HEK293 (cell line): ENCODE data around the gene ALDH18A1.

ENCODE experiments used
- CTCF ChIP-seq: fragments of 450-650 bp; formaldehyde crosslinking; IDR thresholded peaks from 2 replicates; pipeline ENCODE4 v1.5.1; 2016; ENCODE audit warnings: missing biosample characterization, missing genetic modification characterization
- HOXA7 ChIP-seq: sonication (generic); formaldehyde crosslinking; IDR thresholded peaks from 2 replicates; pipeline ENCODE4 v1.8.1; 2022; ENCODE audit warnings: missing genetic modification reagents, borderline replicate concordance
- SALL2 ChIP-seq: fragments of 450-650 bp; formaldehyde crosslinking; IDR thresholded peaks from 2 replicates; pipeline ENCODE4 v1.5.0; 2017; ENCODE audit warnings: missing biosample characterization, mild to moderate bottlenecking, missing genetic modification characterization, borderline replicate concordance
- ZBTB1 ChIP-seq: fragments of 450-650 bp; formaldehyde crosslinking; IDR thresholded peaks from 2 replicates; pipeline ENCODE4 v1.5.1; 2016; ENCODE audit warnings: missing biosample characterization, missing genetic modification characterization
- ZNF133 ChIP-seq: fragments of 450-650 bp; formaldehyde crosslinking; IDR thresholded peaks from 2 replicates; pipeline ENCODE4 v1.5.1; 2016; ENCODE audit warnings: missing biosample characterization, missing genetic modification characterization
- ZNF292 ChIP-seq: fragments of 450-650 bp; formaldehyde crosslinking; IDR thresholded peaks from 2 replicates; pipeline ENCODE4 v1.5.1; 2016; ENCODE audit warnings: low read depth, missing biosample characterization, missing genetic modification characterization, borderline replicate concordance
- ZNF596 ChIP-seq: fragments of 450-650 bp; IDR thresholded peaks from 2 replicates; pipeline ENCODE4 v1.5.0; 2018; ENCODE audit warnings: missing biosample characterization, mild to moderate bottlenecking, missing genetic modification characterization, moderate library complexity
- TF ChIP-seq, protein P1 (sequence below): fragments of 450-650 bp; formaldehyde crosslinking; IDR thresholded peaks from 2 replicates; pipeline ENCODE4 v1.5.1; 2016; ENCODE audit warnings: missing biosample characterization, missing genetic modification characterization
- TF ChIP-seq, protein P2 (sequence below): fragments of 450-650 bp; formaldehyde crosslinking; optimal IDR thresholded peaks from 2 replicates; pipeline ENCODE3; 2016; ENCODE audit warnings: missing biosample characterization, mild to moderate bottlenecking, missing genetic modification characterization

- TF ChIP-seq CTCF (tag by site-specific recombination) (no peak), ZNF596 (tag by site-specific recombination) (no peak), ZNF133 (no peak), SALL2 (tag by site-specific recombination) (no peak), HOXA7 (CRISPR knock-in tag) (no peak), ZNF292 (no peak), ZBTB1 (tag by site-specific recombination) (no peak)
- TF ChIP-seq, protein P1, sequence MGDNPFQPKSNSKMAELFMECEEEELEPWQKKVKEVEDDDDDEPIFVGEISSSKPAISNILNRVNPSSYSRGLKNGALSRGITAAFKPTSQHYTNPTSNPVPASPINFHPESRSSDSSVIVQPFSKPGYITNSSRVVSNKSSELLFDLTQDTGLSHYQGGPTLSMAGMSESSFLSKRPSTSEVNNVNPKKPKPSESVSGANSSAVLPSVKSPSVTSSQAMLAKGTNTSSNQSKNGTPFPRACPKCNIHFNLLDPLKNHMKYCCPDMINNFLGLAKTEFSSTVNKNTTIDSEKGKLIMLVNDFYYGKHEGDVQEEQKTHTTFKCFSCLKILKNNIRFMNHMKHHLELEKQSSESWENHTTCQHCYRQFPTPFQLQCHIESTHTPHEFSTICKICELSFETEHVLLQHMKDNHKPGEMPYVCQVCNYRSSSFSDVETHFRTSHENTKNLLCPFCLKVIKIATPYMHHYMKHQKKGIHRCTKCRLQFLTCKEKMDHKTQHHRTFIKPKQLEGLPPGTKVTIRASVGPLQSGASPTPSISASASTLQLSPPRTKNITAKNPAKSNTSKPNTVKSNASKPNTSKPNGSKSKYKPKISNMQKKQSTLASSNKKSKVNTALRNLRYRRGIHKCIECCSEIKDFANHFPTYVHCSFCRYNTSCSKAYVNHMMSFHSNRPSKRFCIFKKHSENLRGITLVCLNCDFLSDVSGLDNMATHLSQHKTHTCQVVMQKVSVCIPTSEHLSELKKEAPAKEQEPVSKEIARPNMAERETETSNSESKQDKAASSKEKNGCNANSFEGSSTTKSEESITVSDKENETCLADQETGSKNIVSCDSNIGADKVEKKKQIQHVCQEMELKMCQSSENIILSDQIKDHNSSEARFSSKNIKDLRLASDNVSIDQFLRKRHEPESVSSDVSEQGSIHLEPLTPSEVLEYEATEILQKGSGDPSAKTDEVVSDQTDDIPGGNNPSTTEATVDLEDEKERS (tag by site-specific recombination), result no peak
- TF ChIP-seq, protein P2, sequence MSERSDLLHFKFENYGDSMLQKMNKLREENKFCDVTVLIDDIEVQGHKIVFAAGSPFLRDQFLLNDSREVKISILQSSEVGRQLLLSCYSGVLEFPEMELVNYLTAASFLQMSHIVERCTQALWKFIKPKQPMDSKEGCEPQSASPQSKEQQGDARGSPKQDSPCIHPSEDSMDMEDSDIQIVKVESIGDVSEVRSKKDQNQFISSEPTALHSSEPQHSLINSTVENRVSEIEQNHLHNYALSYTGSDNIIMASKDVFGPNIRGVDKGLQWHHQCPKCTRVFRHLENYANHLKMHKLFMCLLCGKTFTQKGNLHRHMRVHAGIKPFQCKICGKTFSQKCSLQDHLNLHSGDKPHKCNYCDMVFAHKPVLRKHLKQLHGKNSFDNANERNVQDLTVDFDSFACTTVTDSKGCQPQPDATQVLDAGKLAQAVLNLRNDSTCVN (tag by site-specific recombination), result no peak
Measured at GRCh38 chr10:95637140-95637539, 19.4 kb downstream of the ALDH18A1 start.
